ENCODE measurements around the gene CUEDC1. TPM values are rescaled to one million over a fixed set of nuclear protein-coding genes. Genes with fewer than 3 reads are reported as not detected.
A peak's percentile ranks its signal among the peaks of the same experiment; 100 is the strongest.

The CUEDC1 gene
- total and polyA plus RNA-seq, 11 donors: 29.6 to 68.5 (median 42.2) TPM

- 74 to 88% (median 86%) methylated on average over 8 to 14 of the region's 14 CpGs for WGBS, 4 donors
- TF ChIP-seq POLR2A (IDR thresholded peaks at IDR 0.05) (no peak), CTCF (IDR thresholded peaks at IDR 0.05) (no peak)
Measured at GRCh38 chr17:57872536-57872935, 82.7 kb downstream of the CUEDC1 start.

GRCh38 chr17:57871863-57872262, 83.3 kb downstream of the CUEDC1 start:
- no peak for ATAC-seq
- H3K4me1 ChIP-seq: peaks cover 14 to 85% (median 66%) of the 10 kb centered on the region in 12 donors
- H3K36me3 ChIP-seq: peaks cover 0 to 62% (median 47%) of the 10 kb centered on the region in 9 donors
- no peaks in the 10 kb centered on the region for H3K9me3 ChIP-seq
- 89 to 96% (median 94%) methylated on average over 8 of the region's 8 CpGs for WGBS, 4 donors
- intact Hi-C loops (cut with DNase I): no loop called here
- H3K4me3 ChIP-seq: no peak overlapping the region
- no peak for DNase-seq
- no peak for TF ChIP-seq POLR2A (IDR thresholded peaks at IDR 0.05)
- TF ChIP-seq CTCF (IDR thresholded peaks at IDR 0.05): no peak
- no peaks in the 10 kb centered on the region for H3K27me3 ChIP-seq
- peak overlapping the region in 1 of 12 donors; percentile 4 for H3K27ac ChIP-seq

More at GRCh38 chr17:57872536-57872935, 82.7 kb downstream of the CUEDC1 start:
- no peak overlapping the region for H3K4me3 ChIP-seq
- no peaks in the 10 kb centered on the region for H3K9me3 ChIP-seq
- no peak overlapping the region for H3K27ac ChIP-seq
- H3K4me1 ChIP-seq: peaks cover 15 to 81% (median 64%) of the 10 kb centered on the region in 12 donors
- peaks cover 0 to 65% (median 41%) of the 10 kb centered on the region in 9 donors for H3K36me3 ChIP-seq
- DNase-seq: no peak
- no peaks in the 10 kb centered on the region for H3K27me3 ChIP-seq
- no peak for ATAC-seq
- intact Hi-C loops (cut with DNase I): no loop called here

- H3K4me1 ChIP-seq: peaks cover 12 to 78% (median 60%) of the 10 kb centered on the region in 12 donors
- no peaks in the 10 kb centered on the region for H3K27me3 ChIP-seq
- TF ChIP-seq CTCF (IDR thresholded peaks at IDR 0.05) (no peak), POLR2A (IDR thresholded peaks at IDR 0.05) (no peak)
- DNase-seq (no peak), ATAC-seq (no peak)
- no peaks in the 10 kb centered on the region for H3K9me3 ChIP-seq
- no peak overlapping the region for H3K4me3 ChIP-seq
- peaks cover 0 to 62% (median 54%) of the 10 kb centered on the region in 9 donors for H3K36me3 ChIP-seq
- peak overlapping the region in 1 of 12 donors; percentile 38 for H3K27ac ChIP-seq
- 90 to 93% (median 92%) methylated on average over 7 of the region's 7 CpGs for WGBS, 4 donors
- intact Hi-C loops (cut with DNase I): no loop called here
Measured at GRCh38 chr17:57871155-57871554, 84.1 kb downstream of the CUEDC1 start.

GRCh38 chr17:57870283-57870635, 85.0 kb downstream of the CUEDC1 start:
- no peaks in the 10 kb centered on the region for H3K9me3 ChIP-seq
- intact Hi-C loops (cut with DNase I): no loop called here
- H3K4me1 ChIP-seq: peaks cover 9 to 69% (median 51%) of the 10 kb centered on the region in 12 donors
- ATAC-seq (no peak), DNase-seq (no peak)
- no peak overlapping the region for H3K4me3 ChIP-seq
- H3K27me3 ChIP-seq: no peaks in the 10 kb centered on the region
- peak overlapping the region in 1 of 12 donors; percentile 89 for H3K27ac ChIP-seq
- TF ChIP-seq POLR2A (IDR thresholded peaks at IDR 0.05): no peak
- TF ChIP-seq CTCF (IDR thresholded peaks at IDR 0.05): no peak
- H3K36me3 ChIP-seq: peaks cover 0 to 66% (median 59%) of the 10 kb centered on the region in 9 donors

Measured in heart left ventricle (tissue), 16 donors.